ENCODE results near the gene NOL4L.

- TF ChIP-seq CTCF (IDR thresholded peaks at IDR 0.05) (no peak), POLR2A (IDR thresholded peaks at IDR 0.05) (no peak)
These were observed 21.5 kb downstream of the NOL4L start for GRCh38 chr20:32563311-32564272.
